Liver (tissue), 9 donors: ENCODE results near the gene EPS8. TPM values are rescaled to one million over a fixed set of nuclear protein-coding genes. Genes with fewer than 3 reads are reported as not detected.

Experiments
- DNase-seq: peaks from one replicate; pipeline ENCODE4 v3.0.0-alpha.2; 2017; ENCODE audit warnings: low spot score
- H3K27ac ChIP-seq, 2 donors: one replicate each; pipeline ENCODE4 v1.7.0; 2013; ENCODE audit warnings: inconsistent platforms in 2 of 2, low read length in 2 of 2, control low read depth in 1 of 2, low read depth in 1 of 2, mild to moderate bottlenecking in 1 of 2
- H3K27me3 ChIP-seq, 4 donors: one replicate each; pipeline versions ENCODE4 v1.6.1 to v1.7.0; 2013; ENCODE audit warnings: low read length in 3 of 4, inconsistent platforms in 1 of 4, mild to moderate bottlenecking in 1 of 4, moderate library complexity in 1 of 4; ENCODE audit not compliant: control insufficient read depth in 4 of 4, insufficient read depth in 4 of 4
- H3K36me3 ChIP-seq, 4 donors: one replicate each; pipeline versions ENCODE4 v1.6.1 to v1.7.0; 2013; ENCODE audit warnings: low read length in 3 of 4, mild to moderate bottlenecking in 3 of 4, low read depth in 1 of 4, moderate library complexity in 1 of 4; ENCODE audit not compliant: control insufficient read depth in 4 of 4, insufficient read depth in 3 of 4
- H3K4me1 ChIP-seq, 4 donors: one replicate each; pipeline versions ENCODE4 v1.6.1 to v1.7.0; 2013; ENCODE audit warnings: low read length in 3 of 4, mild to moderate bottlenecking in 3 of 4, moderate library complexity in 1 of 4; ENCODE audit not compliant: control insufficient read depth in 4 of 4, insufficient read depth in 4 of 4
- H3K4me3 ChIP-seq, 3 donors: one replicate each; pipeline versions ENCODE4 v1.6.1 to v1.7.0; 2013; ENCODE audit warnings: low read length in 3 of 3, control low read depth in 1 of 3, low read depth in 1 of 3, mild to moderate bottlenecking in 1 of 3
- H3K9ac ChIP-seq, 2 donors: one replicate each; pipeline ENCODE4 v1.7.0; 2013; ENCODE audit warnings: low read length in 2 of 2, mild to moderate bottlenecking in 2 of 2, moderate library complexity in 2 of 2, control low read depth in 1 of 2, low read depth in 1 of 2
- H3K9me3 ChIP-seq, 4 donors: one replicate each; pipeline versions ENCODE4 v1.6.1 to v1.7.0; 2013; ENCODE audit warnings: low read length in 3 of 4; ENCODE audit not compliant: control insufficient read depth in 4 of 4
- CTCF ChIP-seq: fragments of 150-350 bp; IDR thresholded peaks from 2 replicates; pipeline ENCODE4 v1.5.1; 2017; ENCODE audit warnings: improper control_type of control experiment, low read depth, low read length; ENCODE audit not compliant: missing input control
- EGR1 ChIP-seq, 2 donors: IDR thresholded peaks; 2 replicates each; pipeline ENCODE4 v1.6.1; 2016 to 2018; ENCODE audit warnings: antibody characterized with exemption in 2 of 2, low read depth in 2 of 2
- FOXA1 ChIP-seq: IDR thresholded peaks from 2 replicates; pipeline ENCODE4 v1.6.1; 2016; ENCODE audit warnings: antibody characterized with exemption
- FOXA2 ChIP-seq: IDR thresholded peaks from 2 replicates; pipeline ENCODE4 v1.6.1; 2016; ENCODE audit warnings: antibody characterized with exemption
- GABPA ChIP-seq, 2 donors: IDR thresholded peaks in 1 of 2; conservative IDR thresholded peaks in 1 of 2; 2 replicates each; pipeline ENCODE4 v1.6.1; 2016; ENCODE audit warnings: antibody characterized with exemption in 2 of 2, mild to moderate bottlenecking in 1 of 2, moderate library complexity in 1 of 2
- HNF4G ChIP-seq: IDR thresholded peaks from 2 replicates; pipeline ENCODE4 v1.6.1; 2016; ENCODE audit warnings: antibody characterized with exemption
- JUND ChIP-seq, 2 donors: IDR thresholded peaks; 2 replicates each; pipeline ENCODE4 v1.6.1; 2016; ENCODE audit warnings: antibody characterized with exemption in 2 of 2
- MAX ChIP-seq: IDR thresholded peaks from 2 replicates; pipeline ENCODE4 v1.6.1; 2016; ENCODE audit warnings: antibody characterized with exemption
- NR2F2 ChIP-seq: IDR thresholded peaks from 2 replicates; pipeline ENCODE4 v1.6.1; 2016; ENCODE audit warnings: antibody characterized with exemption
- RAD21 ChIP-seq, 2 donors: IDR thresholded peaks; 2 replicates each; pipeline ENCODE4 v1.6.1; 2016; ENCODE audit warnings: antibody characterized with exemption in 2 of 2, mild to moderate bottlenecking in 2 of 2
- REST ChIP-seq: IDR thresholded peaks from 2 replicates; pipeline ENCODE4 v1.6.1; 2016; ENCODE audit warnings: antibody characterized with exemption, mild to moderate bottlenecking
- RXRA ChIP-seq, 2 donors: IDR thresholded peaks; 2 replicates each; pipeline ENCODE4 v1.6.1; 2017 to 2018; ENCODE audit warnings: antibody characterized with exemption in 2 of 2, mild to moderate bottlenecking in 1 of 2
- SP1 ChIP-seq: IDR thresholded peaks from 2 replicates; pipeline ENCODE4 v1.6.1; 2018; ENCODE audit warnings: antibody characterized with exemption, mild to moderate bottlenecking
- TAF1 ChIP-seq: conservative IDR thresholded peaks from 2 replicates; pipeline ENCODE4 v1.6.1; 2016; ENCODE audit warnings: antibody characterized with exemption, mild to moderate bottlenecking
- YY1 ChIP-seq: IDR thresholded peaks from 2 replicates; pipeline ENCODE4 v1.6.1; 2016; ENCODE audit warnings: antibody characterized with exemption, mild to moderate bottlenecking
- WGBS: extraction: QIAGEN DNeasy Blood & Tissue Kit; methylation state at CpG from one replicate; pipeline ENCODE4 v1.1.7; 2013; 5-methylcytosine and 5-hydroxymethylcytosine counted together
- polyA plus RNA-seq, 2 donors: library from polyadenylated mRNA; stranded (reverse) in 1 of 2; unstranded in 1 of 2; fragments of 200-250 nt in 1 of 2; fragments of >200 nt in 1 of 2; fragmentation: Nextera tagmentation in 1 of 2; extraction: Ambion mirVana in 1 of 2; gene quantifications; one replicate each; pipeline versions ENCODE4 v1.2.1 to v1.2.3, GENCODE V29; 2013 to 2015
- total RNA-seq, 2 donors: library from RNA; depleted of rRNA; stranded (reverse); fragments of >200 nt; gene quantifications; one replicate each; pipeline ENCODE4 v1.2.3, GENCODE V29; 2014
- TF ChIP-seq, protein P1 (sequence below): IDR thresholded peaks from 2 replicates; pipeline ENCODE4 v1.6.1; 2016; ENCODE audit warnings: antibody characterized with exemption
- TF ChIP-seq, protein P2 (sequence below): IDR thresholded peaks from 2 replicates; pipeline ENCODE4 v1.6.1; 2016; ENCODE audit warnings: antibody characterized with exemption
- donor health status: healthy.
- donor health status: healthy.
- donor health status: healthy.
- donor health status: healthy.
- donor health status: healthy.

Gene EPS8
- total and polyA plus RNA-seq, 4 donors, result 13.7 to 40.2 (median 15.0) TPM

DNA sequence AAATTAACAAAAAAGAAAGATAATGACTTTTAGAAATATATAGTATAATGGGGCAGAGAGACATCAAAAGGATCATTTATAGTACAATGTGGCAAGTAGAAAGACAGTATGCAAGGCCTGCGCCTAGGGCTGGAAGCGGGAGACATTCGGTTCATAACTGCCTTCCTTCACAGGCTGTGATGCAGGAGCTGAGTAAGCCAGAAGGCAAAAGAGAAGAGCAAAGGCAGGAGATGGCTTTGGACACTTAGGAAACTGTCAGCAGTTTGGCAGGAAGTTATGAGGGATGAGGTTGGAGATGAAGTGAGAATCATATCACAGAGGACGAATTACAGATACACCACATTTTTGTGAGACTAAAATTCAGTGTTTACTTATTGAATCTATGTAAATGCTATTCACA is 97.8 kb downstream of the EPS8 start:
- no peak overlapping the region for H3K4me3 ChIP-seq
- no peak for DNase-seq
- H3K27ac ChIP-seq, result no peak overlapping the region
- H3K27me3 ChIP-seq, result no peaks in the 10 kb centered on the region
- H3K9me3 ChIP-seq, result no peaks in the 10 kb centered on the region
- H3K9ac ChIP-seq, result no peak overlapping the region
- WGBS, result 79% methylated on average over 4 of the region's 4 CpGs
- H3K4me1 ChIP-seq, result peaks cover 8 to 27% (median 15%) of the 10 kb centered on the region in 4 donors
- no peak for TF ChIP-seq GABPA (IDR thresholded peaks at IDR 0.05 in 1 of 2, conservative IDR thresholded peaks at IDR 0.05 in 1 of 2)
- no peak for TF ChIP-seq FOXA1
- TF ChIP-seq RXRA (IDR thresholded peaks at IDR 0.05), result no peak
- TF ChIP-seq REST, result no peak
- TF ChIP-seq HNF4G, result no peak
- TF ChIP-seq TAF1, result no peak
- no peak for TF ChIP-seq SP1
- TF ChIP-seq NR2F2, result no peak
- no peak for TF ChIP-seq RAD21 (IDR thresholded peaks at IDR 0.05)
- TF ChIP-seq FOXA2, result no peak
- no peak for TF ChIP-seq EGR1 (IDR thresholded peaks at IDR 0.05; ENCODE audit: low read depth in 2 of 2)
- TF ChIP-seq, protein P1, sequence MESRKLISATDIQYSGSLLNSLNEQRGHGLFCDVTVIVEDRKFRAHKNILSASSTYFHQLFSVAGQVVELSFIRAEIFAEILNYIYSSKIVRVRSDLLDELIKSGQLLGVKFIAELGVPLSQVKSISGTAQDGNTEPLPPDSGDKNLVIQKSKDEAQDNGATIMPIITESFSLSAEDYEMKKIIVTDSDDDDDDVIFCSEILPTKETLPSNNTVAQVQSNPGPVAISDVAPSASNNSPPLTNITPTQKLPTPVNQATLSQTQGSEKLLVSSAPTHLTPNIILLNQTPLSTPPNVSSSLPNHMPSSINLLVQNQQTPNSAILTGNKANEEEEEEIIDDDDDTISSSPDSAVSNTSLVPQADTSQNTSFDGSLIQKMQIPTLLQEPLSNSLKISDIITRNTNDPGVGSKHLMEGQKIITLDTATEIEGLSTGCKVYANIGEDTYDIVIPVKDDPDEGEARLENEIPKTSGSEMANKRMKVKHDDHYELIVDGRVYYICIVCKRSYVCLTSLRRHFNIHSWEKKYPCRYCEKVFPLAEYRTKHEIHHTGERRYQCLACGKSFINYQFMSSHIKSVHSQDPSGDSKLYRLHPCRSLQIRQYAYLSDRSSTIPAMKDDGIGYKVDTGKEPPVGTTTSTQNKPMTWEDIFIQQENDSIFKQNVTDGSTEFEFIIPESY, result no peak
- no peak for TF ChIP-seq JUND (IDR thresholded peaks at IDR 0.05)
- H3K36me3 ChIP-seq, result no peaks in the 10 kb centered on the region

DNA sequence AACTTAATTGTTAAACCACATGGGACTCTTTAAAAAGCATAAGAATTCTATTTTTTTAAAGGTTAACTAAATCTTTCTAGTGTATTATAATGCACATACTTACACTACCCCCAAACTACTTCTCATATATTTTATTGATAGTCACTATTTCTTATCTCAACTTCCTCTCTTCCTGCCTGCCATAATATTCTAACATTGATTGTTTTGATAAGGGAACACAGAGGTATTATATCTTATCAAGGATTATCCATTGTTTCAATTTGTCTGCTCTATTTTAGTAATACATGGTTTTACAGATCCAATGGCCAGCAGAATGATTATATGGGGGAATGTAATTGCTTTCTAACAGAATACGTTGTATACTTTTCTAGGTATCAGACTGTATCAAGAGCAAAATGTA is 98.9 kb downstream of the EPS8 start:
- TF ChIP-seq MAX (no peak), SP1 (no peak), YY1 (no peak), HNF4G (no peak), TAF1 (no peak), JUND (IDR thresholded peaks at IDR 0.05) (no peak), EGR1 (IDR thresholded peaks at IDR 0.05; ENCODE audit: low read depth in 2 of 2) (no peak), RAD21 (IDR thresholded peaks at IDR 0.05) (no peak), NR2F2 (no peak), CTCF (no peak), REST (no peak), FOXA1 (no peak), GABPA (IDR thresholded peaks at IDR 0.05 in 1 of 2, conservative IDR thresholded peaks at IDR 0.05 in 1 of 2) (no peak)
- TF ChIP-seq, protein P2, sequence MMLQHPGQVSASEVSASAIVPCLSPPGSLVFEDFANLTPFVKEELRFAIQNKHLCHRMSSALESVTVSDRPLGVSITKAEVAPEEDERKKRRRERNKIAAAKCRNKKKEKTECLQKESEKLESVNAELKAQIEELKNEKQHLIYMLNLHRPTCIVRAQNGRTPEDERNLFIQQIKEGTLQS, result no peak
- Histone ChIP-seq H3K9me3 (no peaks in the 10 kb centered on the region), H3K9ac (no peak overlapping the region), H3K36me3 (no peaks in the 10 kb centered on the region), H3K4me1 (peaks cover 8 to 27% (median 15%) of the 10 kb centered on the region in 4 donors), H3K27ac (no peak overlapping the region), H3K4me3 (no peak overlapping the region), H3K27me3 (no peaks in the 10 kb centered on the region)
- WGBS, result 83% methylated on average over 1 of the region's 1 CpG
- DNase-seq, result no peak
